ENCODE data around the gene CNTNAP2. TPM values are rescaled to one million over a fixed set of nuclear protein-coding genes. Genes with fewer than 3 reads are reported as not detected.
A peak's percentile ranks its signal among the peaks of the same experiment; 100 is the strongest.

CNTNAP2 gene
- total RNA-seq, 8 experiments from 2014 or later: 0.05 to 27.0 (median 15.0) TPM

- peak in 5 of 8 experiments; percentile 44 to 76 (median 68) for ATAC-seq (replicated peaks in 6 of 8)
- H3K4me3 ChIP-seq: no peak overlapping the region
- H3K27ac ChIP-seq: peak overlapping the region in 1 of 2 donors; percentile 67
- in situ Hi-C loops (cut with MboI; ENCODE audit: low pct_unique_long_range_greater_than_20kb in 2 of 9, low sequenced_read_pairs in 9 of 9, unreplicated experiment in 9 of 9): no loop called here
- peaks cover 3 to 11% of the 10 kb centered on the region in 2 donors for H3K4me1 ChIP-seq (replicated peaks in 1 of 2)
- 27 to 77% (median 50%) methylated on average over 1 to 4 of the region's 4 CpGs for WGBS, 10 experiments
Measured at GRCh38 chr7:147279514-147279913, 1162.9 kb downstream of the CNTNAP2 start.

GRCh38 chr7:147279964-147280374, 1163.4 kb downstream of the CNTNAP2 start:
- no peak overlapping the region for H3K4me3 ChIP-seq
- WGBS, 10 experiments: 0 to 57% (median 18%) methylated on average over 1 to 2 of the region's 2 CpGs; no CpG with 5 or more reads in 2 of the 10 experiments
- H3K4me1 ChIP-seq (replicated peaks in 1 of 2): peaks cover 3 to 11% of the 10 kb centered on the region in 2 donors
- peak overlapping the region in 1 of 2 donors; percentile 67 for H3K27ac ChIP-seq
- peak in 5 of 8 experiments; percentile 89 to 93 (median 92) for ATAC-seq (replicated peaks in 6 of 8)
- in situ Hi-C loops (cut with MboI; ENCODE audit: low pct_unique_long_range_greater_than_20kb in 2 of 9, low sequenced_read_pairs in 9 of 9, unreplicated experiment in 9 of 9): no loop called here

- in situ Hi-C loops (cut with MboI; ENCODE audit: low pct_unique_long_range_greater_than_20kb in 2 of 9, low sequenced_read_pairs in 9 of 9, unreplicated experiment in 9 of 9): no loop called here
- H3K4me3 ChIP-seq: no peak overlapping the region
- ATAC-seq (replicated peaks in 6 of 8): no peak
- no peak overlapping the region for H3K27ac ChIP-seq
- H3K4me1 ChIP-seq (replicated peaks in 1 of 2): peaks cover 3 to 11% of the 10 kb centered on the region in 2 donors
Measured at GRCh38 chr7:147282204-147282603, 1165.6 kb downstream of the CNTNAP2 start.

- in situ Hi-C loops (cut with MboI; ENCODE audit: low pct_unique_long_range_greater_than_20kb in 2 of 9, low sequenced_read_pairs in 9 of 9, unreplicated experiment in 9 of 9): no loop called here
- no peak overlapping the region for H3K27ac ChIP-seq
Measured at GRCh38 chr7:147296201-147296600, 1179.6 kb downstream of the CNTNAP2 start.

GRCh38 chr7:147296986-147297385, 1180.4 kb downstream of the CNTNAP2 start:
- in situ Hi-C loops (cut with MboI; ENCODE audit: low pct_unique_long_range_greater_than_20kb in 2 of 9, low sequenced_read_pairs in 9 of 9, unreplicated experiment in 9 of 9): no loop called here
- Histone ChIP-seq H3K4me3 (no peak overlapping the region), H3K27ac (no peak overlapping the region), H3K4me1 (replicated peaks in 1 of 2) (peaks cover 0 to 4% of the 10 kb centered on the region in 2 donors)
- peak in 1 of 8 experiments; percentile 64 for ATAC-seq (replicated peaks in 6 of 8)
- 0 to 76% (median 40%) methylated on average over 1 of the region's 1 CpG; no CpG with 5 or more reads in 1 of the 10 experiments for WGBS, 10 experiments

More at GRCh38 chr7:147296201-147296600, 1179.6 kb downstream of the CNTNAP2 start:
- Histone ChIP-seq H3K4me1 (replicated peaks in 1 of 2) (peaks cover 0 to 4% of the 10 kb centered on the region in 2 donors), H3K4me3 (no peak overlapping the region)
- no peak for ATAC-seq (replicated peaks in 6 of 8)

- Histone ChIP-seq H3K27ac (no peak overlapping the region), H3K4me3 (no peak overlapping the region), H3K4me1 (replicated peaks in 1 of 2) (peaks cover 0 to 4% of the 10 kb centered on the region in 2 donors)
- WGBS, 10 experiments: 0 to 91% (median 0%) methylated on average over 1 of the region's 1 CpG; no CpG with 5 or more reads in 1 of the 10 experiments
- in situ Hi-C loops (cut with MboI; ENCODE audit: low pct_unique_long_range_greater_than_20kb in 2 of 9, low sequenced_read_pairs in 9 of 9, unreplicated experiment in 9 of 9): no loop called here
- ATAC-seq (replicated peaks in 6 of 8): peak in 4 of 8 experiments; percentile 32 to 80 (median 56)
Measured at GRCh38 chr7:147298611-147299043, 1182.0 kb downstream of the CNTNAP2 start.

- Histone ChIP-seq H3K4me3 (no peak overlapping the region), H3K4me1 (replicated peaks in 1 of 2) (peaks cover 0 to 4% of the 10 kb centered on the region in 2 donors), H3K27ac (no peak overlapping the region)
- in situ Hi-C loops (cut with MboI; ENCODE audit: low pct_unique_long_range_greater_than_20kb in 2 of 9, low sequenced_read_pairs in 9 of 9, unreplicated experiment in 9 of 9): no loop called here
- ATAC-seq (replicated peaks in 6 of 8): no peak
- WGBS, 10 experiments: 0 to 100% (median 78%) methylated on average over 1 of the region's 1 CpG; no CpG with 5 or more reads in 2 of the 10 experiments
Measured at GRCh38 chr7:147300293-147300692, 1183.7 kb downstream of the CNTNAP2 start.

GRCh38 chr7:147304376-147304775, 1187.8 kb downstream of the CNTNAP2 start:
- H3K27ac ChIP-seq: no peak overlapping the region
- 33 to 100% (median 89%) methylated on average over 2 of the region's 2 CpGs; no CpG with 5 or more reads in 1 of the 10 experiments for WGBS, 10 experiments
- H3K4me1 ChIP-seq (replicated peaks in 1 of 2): no peaks in the 10 kb centered on the region
- no peak for ATAC-seq (replicated peaks in 6 of 8)
- no peak overlapping the region for H3K4me3 ChIP-seq
- in situ Hi-C loops (cut with MboI; ENCODE audit: low pct_unique_long_range_greater_than_20kb in 2 of 9, low sequenced_read_pairs in 9 of 9, unreplicated experiment in 9 of 9): no loop called here

- no peaks in the 10 kb centered on the region for H3K4me1 ChIP-seq (replicated peaks in 1 of 2)
- no peak for ATAC-seq (replicated peaks in 6 of 8)
- 0 to 94% (median 58%) methylated on average over 1 to 2 of the region's 2 CpGs; no CpG with 5 or more reads in 2 of the 10 experiments for WGBS, 10 experiments
- no peak overlapping the region for H3K4me3 ChIP-seq
- in situ Hi-C loops (cut with MboI; ENCODE audit: low pct_unique_long_range_greater_than_20kb in 2 of 9, low sequenced_read_pairs in 9 of 9, unreplicated experiment in 9 of 9): no loop called here
- no peak overlapping the region for H3K27ac ChIP-seq
Measured at GRCh38 chr7:147305827-147306226, 1189.2 kb downstream of the CNTNAP2 start.

GRCh38 chr7:147308539-147308938, 1191.9 kb downstream of the CNTNAP2 start:
- Histone ChIP-seq H3K4me1 (replicated peaks in 1 of 2) (no peaks in the 10 kb centered on the region), H3K4me3 (no peak overlapping the region), H3K27ac (no peak overlapping the region)
- in situ Hi-C loops (cut with MboI; ENCODE audit: low pct_unique_long_range_greater_than_20kb in 2 of 9, low sequenced_read_pairs in 9 of 9, unreplicated experiment in 9 of 9): no loop called here
- WGBS, 10 experiments: 0 to 93% (median 68%) methylated on average over 2 to 5 of the region's 5 CpGs; no CpG with 5 or more reads in 2 of the 10 experiments
- no peak for ATAC-seq (replicated peaks in 6 of 8)

GRCh38 chr7:147311336-147311735, 1194.7 kb downstream of the CNTNAP2 start:
- H3K27ac ChIP-seq: no peak overlapping the region
- in situ Hi-C loops (cut with MboI; ENCODE audit: low pct_unique_long_range_greater_than_20kb in 2 of 9, low sequenced_read_pairs in 9 of 9, unreplicated experiment in 9 of 9): no loop called here
- ATAC-seq (replicated peaks in 6 of 8): no peak
- no peak overlapping the region for H3K4me3 ChIP-seq
- no peaks in the 10 kb centered on the region for H3K4me1 ChIP-seq (replicated peaks in 1 of 2)
- 17 to 100% (median 86%) methylated on average over 1 of the region's 1 CpG; no CpG with 5 or more reads in 5 of the 10 experiments for WGBS, 10 experiments

GRCh38 chr7:147321504-147321903, 1204.9 kb downstream of the CNTNAP2 start:
- in situ Hi-C loops (cut with MboI; ENCODE audit: low pct_unique_long_range_greater_than_20kb in 2 of 9, low sequenced_read_pairs in 9 of 9, unreplicated experiment in 9 of 9): no loop called here
- peaks cover 0 to 2% of the 10 kb centered on the region in 2 donors for H3K4me1 ChIP-seq (replicated peaks in 1 of 2)
- WGBS, 10 experiments: 33 to 100% (median 83%) methylated on average over 1 to 2 of the region's 2 CpGs; no CpG with 5 or more reads in 2 of the 10 experiments

GRCh38 chr7:147332988-147333387, 1216.4 kb downstream of the CNTNAP2 start:
- in situ Hi-C loops (cut with MboI; ENCODE audit: low pct_unique_long_range_greater_than_20kb in 2 of 9, low sequenced_read_pairs in 9 of 9, unreplicated experiment in 9 of 9): no loop called here
- no peak overlapping the region for H3K27ac ChIP-seq
- no peaks in the 10 kb centered on the region for H3K4me1 ChIP-seq (replicated peaks in 1 of 2)
- ATAC-seq (replicated peaks in 6 of 8): no peak
- no peak overlapping the region for H3K4me3 ChIP-seq
- 0 to 100% (median 47%) methylated on average over 1 to 2 of the region's 2 CpGs; no CpG with 5 or more reads in 1 of the 10 experiments for WGBS, 10 experiments

More at GRCh38 chr7:147321504-147321903, 1204.9 kb downstream of the CNTNAP2 start:
- H3K27ac ChIP-seq: no peak overlapping the region
- no peak overlapping the region for H3K4me3 ChIP-seq
- ATAC-seq (replicated peaks in 6 of 8): no peak

- Histone ChIP-seq H3K27ac (no peak overlapping the region), H3K4me3 (no peak overlapping the region), H3K4me1 (replicated peaks in 1 of 2) (no peaks in the 10 kb centered on the region)
- ATAC-seq (replicated peaks in 6 of 8): no peak
- in situ Hi-C loops (cut with MboI; ENCODE audit: low pct_unique_long_range_greater_than_20kb in 2 of 9, low sequenced_read_pairs in 9 of 9, unreplicated experiment in 9 of 9): no loop called here
- 0 to 100% (median 86%) methylated on average over 1 to 4 of the region's 4 CpGs; no CpG with 5 or more reads in 1 of the 10 experiments for WGBS, 10 experiments
Measured at GRCh38 chr7:147363101-147363500, 1246.5 kb downstream of the CNTNAP2 start.
